ENCODE measurements around the gene LRRC4B.

The LRRC4B gene

GRCh38 chr19:50490991-50491472, 77.2 kb downstream of the LRRC4B start:
- H3K4me3 ChIP-seq (replicated peaks; ENCODE audit: low read depth, low read length): no peak overlapping the region
- no peak for TF ChIP-seq CTCF (IDR thresholded peaks at IDR 0.05; ENCODE audit: low read depth, low read length, missing control alignments)
- no peak for DNase-seq (ENCODE audit: extremely low read depth, low read depth)

- no peak for TF ChIP-seq CTCF (IDR thresholded peaks at IDR 0.05; ENCODE audit: low read depth, low read length, missing control alignments)
- DNase-seq (ENCODE audit: extremely low read depth, low read depth): no peak
- no peak overlapping the region for H3K4me3 ChIP-seq (replicated peaks; ENCODE audit: low read depth, low read length)
Observed at GRCh38 chr19:50490411-50490811, 77.8 kb downstream of the LRRC4B start.

- no peak overlapping the region for H3K4me3 ChIP-seq (replicated peaks; ENCODE audit: low read depth, low read length)
- no peak for TF ChIP-seq CTCF (IDR thresholded peaks at IDR 0.05; ENCODE audit: low read depth, low read length, missing control alignments)
- no peak for DNase-seq (ENCODE audit: extremely low read depth, low read depth)
Observed at GRCh38 chr19:50489461-50490011, 78.7 kb downstream of the LRRC4B start.

- DNase-seq (ENCODE audit: extremely low read depth, low read depth): no peak
- no peak overlapping the region for H3K4me3 ChIP-seq (replicated peaks; ENCODE audit: low read depth, low read length)
- TF ChIP-seq CTCF (IDR thresholded peaks at IDR 0.05; ENCODE audit: low read depth, low read length, missing control alignments): no peak
Observed at GRCh38 chr19:50488389-50489194, 79.6 kb downstream of the LRRC4B start.

- H3K4me3 ChIP-seq (replicated peaks; ENCODE audit: low read depth, low read length): no peak overlapping the region
- TF ChIP-seq CTCF (IDR thresholded peaks at IDR 0.05; ENCODE audit: low read depth, low read length, missing control alignments): peak; percentile 75
- peak; percentile 42 for DNase-seq (ENCODE audit: extremely low read depth, low read depth)
Observed at GRCh38 chr19:50486823-50487515, 81.3 kb downstream of the LRRC4B start.

GRCh38 chr19:50485284-50485955, 82.8 kb downstream of the LRRC4B start:
- no peak overlapping the region for H3K4me3 ChIP-seq (replicated peaks; ENCODE audit: low read depth, low read length)

More at GRCh38 chr19:50485284-50485955, 82.8 kb downstream of the LRRC4B start:
- no peak for TF ChIP-seq CTCF (IDR thresholded peaks at IDR 0.05; ENCODE audit: low read depth, low read length, missing control alignments)
- no peak for DNase-seq (ENCODE audit: extremely low read depth, low read depth)
